A204.1 (cell line): ENCODE measurements around the gene GPRIN2.
A peak's percentile ranks its signal among the peaks of the same experiment; 100 is the strongest.
"Not testable (repeated sequence)": the region's sequence is repeated elsewhere in the genome, so short reads cannot be mapped to it uniquely, and the experiment has no call there.

Experiments
- FAIRE-seq: peaks from 2 replicates; lab custom pipeline; 2012; peaks lifted over from hg19 to GRCh38; lab: Jason Lieb, UNC

GPRIN2 gene

DNA sequence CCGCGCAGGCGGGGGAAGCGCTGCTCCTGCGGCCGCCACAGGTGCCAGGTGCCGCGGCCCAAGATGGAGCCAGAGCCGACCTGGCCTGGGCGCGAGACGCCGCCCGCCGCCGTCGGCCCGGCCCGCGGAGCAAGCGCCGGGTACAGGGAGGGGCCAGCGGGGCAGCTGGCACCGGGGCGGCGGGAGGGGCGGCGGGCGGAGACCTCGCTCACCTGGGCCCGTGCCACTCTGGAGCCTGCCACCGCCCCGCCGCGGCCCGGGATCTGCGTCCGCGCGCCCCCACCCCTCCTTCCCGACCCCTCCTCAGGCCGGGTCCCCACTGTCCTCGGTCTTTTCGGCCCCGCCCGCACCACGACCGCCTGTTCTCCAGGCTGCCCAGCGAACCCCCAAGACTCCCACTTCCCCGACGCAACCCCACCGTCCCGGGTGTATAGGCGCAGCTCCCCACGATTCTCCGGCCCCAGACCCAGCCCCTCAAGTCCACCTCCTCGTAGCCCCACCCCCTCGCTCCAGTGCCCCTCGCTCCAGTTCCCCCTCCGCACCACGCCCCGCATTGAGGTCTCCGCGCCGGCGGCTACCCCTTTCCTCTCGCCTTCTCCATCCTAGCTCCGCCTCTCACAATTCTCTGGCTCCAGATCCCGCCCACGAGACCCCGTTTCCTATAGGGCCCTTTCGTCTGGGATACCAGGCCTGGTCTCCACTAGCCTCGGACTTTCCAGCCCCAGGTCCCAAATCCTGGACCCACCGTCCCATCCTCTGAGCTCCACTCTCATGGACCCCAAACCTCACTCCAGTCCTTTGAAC, at the start of gene GPRIN2:
TSS of gene GPRIN2 (minus strand) at position 144 of the 804 bp plus-strand sequence. CDS start 5,922 bp downstream, outside the sequence.
- FAIRE-seq, result no peak

DNA sequence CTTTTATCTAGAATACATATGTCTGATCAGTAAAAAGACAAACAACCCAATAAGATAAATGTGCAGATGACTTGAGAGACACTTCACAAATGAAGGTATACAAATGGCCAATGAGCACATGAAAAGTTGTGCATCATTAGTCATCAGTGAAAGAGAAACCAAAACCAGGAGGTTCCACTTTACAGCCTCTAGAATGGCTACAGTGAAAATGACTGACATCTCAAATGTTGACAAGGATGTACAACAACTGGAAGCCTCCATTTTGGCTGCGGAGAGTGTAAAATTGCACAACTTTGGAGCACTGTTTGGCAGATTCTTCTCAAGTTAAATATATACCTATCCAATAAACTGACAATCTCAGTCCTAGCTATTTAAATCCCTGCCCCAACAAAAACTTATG, 44.1 kb upstream of the GPRIN2 start:
- not testable (repeated sequence) for FAIRE-seq

DNA sequence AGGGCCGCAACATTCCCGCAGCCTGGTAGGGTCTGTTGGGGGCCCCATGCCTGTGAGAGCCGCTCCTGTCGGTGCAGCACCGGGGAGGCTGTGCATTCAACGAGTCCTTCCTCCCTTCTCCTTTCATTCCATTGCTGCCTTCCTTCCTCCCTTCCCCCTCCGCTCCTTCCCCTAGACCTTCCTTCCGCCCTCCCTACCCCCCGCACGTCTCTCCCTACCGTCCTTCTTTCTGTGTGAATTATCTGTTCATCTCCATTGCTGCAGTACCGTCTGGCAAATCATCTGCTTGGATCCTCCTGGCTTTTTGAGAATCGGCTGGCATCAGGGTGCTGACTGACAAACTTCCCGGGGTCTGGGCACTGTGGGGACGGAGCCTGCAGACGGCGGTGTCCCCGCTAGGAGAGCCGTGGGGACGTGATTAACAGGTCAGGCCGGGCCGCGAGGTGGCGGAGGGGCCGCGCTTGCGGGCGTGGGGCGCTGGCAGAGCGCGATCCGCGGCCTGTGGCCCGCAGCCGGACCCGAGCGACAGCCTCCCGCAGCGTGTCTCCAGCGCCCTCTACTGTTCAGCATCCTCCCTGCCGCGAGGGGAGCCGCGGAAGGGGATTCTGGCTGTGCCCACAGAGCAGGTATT, 41.3 kb upstream of the GPRIN2 start:
- FAIRE-seq, result not testable (repeated sequence)

DNA sequence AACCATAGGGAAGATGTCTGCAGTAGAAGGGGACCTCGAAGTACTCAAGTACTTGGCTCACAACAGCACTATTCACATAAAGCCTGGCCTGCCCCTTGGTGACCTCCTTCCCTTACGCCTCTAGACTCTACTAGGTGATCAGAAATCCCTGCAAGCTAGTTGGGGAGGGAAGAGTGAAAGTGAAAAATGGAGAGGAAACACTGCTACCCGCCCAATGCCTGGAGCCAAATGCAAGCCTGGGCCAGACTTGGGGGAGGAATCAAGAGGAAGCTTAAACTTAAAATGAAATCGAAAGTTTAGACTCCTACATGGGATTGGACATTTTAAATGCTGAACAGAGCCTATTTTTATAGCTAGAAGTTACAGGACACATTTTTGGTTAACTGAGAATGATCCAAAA, 40.1 kb upstream of the GPRIN2 start:
- FAIRE-seq, result not testable (repeated sequence)

DNA sequence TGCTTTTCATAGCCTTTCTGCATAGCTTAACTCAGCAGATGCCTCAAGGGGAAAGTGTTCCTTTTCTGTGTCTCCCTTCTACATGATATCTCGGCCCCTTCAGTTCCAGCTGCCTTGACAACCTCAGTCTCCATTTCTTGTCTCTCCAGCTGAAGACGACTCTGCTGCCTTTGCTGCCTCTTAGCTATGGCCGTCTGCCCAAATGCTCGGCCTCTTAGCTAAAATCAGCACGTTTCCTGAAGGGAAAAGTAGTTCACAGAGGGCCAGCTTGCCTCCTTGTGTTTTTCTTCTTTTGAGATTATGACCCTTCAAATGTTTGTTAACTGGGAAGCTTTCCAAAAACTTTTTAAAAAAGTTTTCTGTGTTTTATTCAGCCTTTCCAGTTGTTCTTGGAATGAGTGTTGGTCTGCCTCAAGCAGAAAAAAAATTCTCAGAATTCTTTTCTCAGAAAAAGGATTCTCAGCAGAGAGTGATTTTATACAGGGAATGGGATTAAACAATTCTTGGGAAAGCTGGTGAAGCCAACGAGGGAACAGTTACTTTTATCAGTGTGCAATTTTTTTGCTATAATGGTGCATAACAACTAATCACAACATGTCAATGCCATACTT, 38.1 kb upstream of the GPRIN2 start:
- FAIRE-seq, result not testable (repeated sequence)

DNA sequence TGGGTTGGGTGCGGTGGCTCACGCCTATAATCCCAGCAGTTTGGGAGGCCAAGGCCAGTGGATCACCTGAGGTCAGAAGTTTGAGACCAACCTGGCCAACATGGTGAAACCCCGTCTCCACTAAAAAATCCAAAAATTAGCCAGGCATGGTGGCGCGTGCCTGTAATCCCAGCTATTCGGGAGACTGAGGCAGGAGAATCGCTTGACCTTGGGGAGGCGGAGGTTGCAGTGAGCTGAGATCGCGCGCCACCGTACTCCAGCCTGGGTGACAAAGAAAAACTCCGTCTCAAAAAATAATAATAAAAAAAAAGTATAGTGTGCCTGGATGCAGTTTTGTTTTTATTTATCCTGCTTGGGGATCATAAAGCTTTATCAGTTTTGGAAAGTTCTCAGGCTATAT, 36.8 kb upstream of the GPRIN2 start:
- not testable (repeated sequence) for FAIRE-seq

DNA sequence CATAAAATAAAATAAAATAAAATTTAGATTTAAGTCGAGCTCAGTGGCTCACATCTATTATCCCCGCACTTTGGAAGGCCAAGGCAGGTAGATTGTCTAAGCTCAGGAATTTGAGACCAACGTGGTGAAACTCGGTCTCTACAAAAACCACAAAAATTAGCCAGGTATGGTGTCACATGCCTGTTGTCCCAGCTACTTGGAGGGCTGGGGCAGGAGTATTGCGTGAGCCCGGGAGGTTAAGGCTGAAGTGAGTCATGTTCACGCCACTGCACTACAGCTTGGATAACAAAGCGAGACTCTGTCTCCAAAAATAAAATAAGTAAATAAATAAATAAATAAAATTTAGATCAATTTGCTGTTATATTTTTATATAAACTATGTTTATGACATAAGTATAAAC, 34.6 kb upstream of the GPRIN2 start:
- peak; percentile 62 for FAIRE-seq

DNA sequence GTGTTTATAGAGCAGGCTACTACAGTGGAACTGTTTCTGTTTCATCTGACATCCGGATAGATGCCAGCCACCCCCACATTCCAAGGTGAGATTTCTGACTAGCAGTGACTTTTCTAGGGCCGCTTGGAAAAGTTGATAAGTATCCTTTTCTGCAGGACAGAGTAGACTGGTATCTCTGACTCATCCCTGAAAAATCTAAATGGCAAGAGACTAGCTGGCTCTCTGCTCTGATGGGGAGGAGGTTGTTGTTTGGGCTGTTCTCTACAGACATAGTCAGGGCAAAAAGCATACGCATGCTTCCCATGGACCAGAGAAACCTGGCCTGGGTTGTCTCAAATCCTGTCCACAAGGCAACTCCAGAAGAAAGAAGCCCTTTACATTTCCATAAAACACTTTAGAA, 33.1 kb upstream of the GPRIN2 start:
- FAIRE-seq, result not testable (repeated sequence)

DNA sequence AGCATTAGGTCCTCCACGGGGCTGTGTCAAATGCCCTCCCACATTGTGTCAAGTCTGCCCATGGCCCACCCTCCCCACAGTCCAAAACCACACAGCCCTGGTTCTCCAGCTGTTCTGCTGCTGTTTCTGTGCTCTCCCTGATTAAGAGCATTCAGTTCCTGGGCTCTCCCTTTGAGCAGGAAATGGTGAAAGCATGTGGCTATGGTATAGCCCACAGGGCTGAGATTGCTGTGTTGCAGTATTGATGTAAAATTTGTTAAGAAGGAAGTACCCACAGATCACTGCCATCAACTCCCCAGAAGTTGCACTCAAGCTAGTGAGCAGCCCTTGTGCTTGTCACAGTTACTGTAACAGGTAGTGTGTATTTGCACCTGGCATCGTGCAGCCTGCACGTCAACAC, 31.8 kb upstream of the GPRIN2 start:
- FAIRE-seq, result not testable (repeated sequence)

DNA sequence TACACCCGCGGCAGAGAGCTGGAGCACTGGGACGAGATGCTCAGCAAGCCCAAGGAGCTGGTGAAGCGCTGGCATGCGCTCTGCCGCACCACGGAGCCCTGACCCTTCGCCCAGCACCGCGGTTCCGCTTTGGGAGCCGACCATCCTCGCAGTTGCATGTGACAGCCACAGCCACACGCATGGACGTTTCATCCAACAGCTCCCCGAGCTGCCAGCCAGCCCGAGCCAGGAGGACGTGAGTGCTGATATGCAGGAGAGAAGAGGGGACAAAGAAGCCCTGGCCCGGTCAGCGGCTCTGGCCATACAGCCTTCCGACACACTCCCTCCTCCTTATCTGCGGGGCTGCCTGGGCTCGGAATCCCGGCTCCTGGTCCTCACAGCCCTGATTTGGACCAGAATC, 31.1 kb upstream of the GPRIN2 start:
- not testable (repeated sequence) for FAIRE-seq

DNA sequence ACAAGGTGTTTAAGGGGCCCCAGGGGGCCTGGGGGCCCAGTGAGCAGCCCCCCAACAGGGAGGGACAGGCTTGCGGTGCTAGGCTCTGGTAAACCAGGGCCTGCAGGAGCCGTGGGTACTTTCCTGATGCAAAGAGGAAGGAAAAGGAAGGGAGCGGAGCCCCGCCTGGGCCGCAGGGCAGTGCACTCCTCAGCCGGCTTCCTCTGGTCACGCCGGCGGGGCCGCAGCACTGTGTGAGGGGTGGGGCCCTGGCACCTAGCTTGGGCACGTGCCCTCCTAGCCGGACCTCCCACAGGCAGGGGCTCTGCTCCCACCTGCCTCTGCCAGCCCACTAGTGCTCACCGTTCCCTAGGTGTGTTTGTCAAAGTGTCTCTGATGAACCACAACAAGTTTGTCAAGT, 28.8 kb upstream of the GPRIN2 start:
- not testable (repeated sequence) for FAIRE-seq

DNA sequence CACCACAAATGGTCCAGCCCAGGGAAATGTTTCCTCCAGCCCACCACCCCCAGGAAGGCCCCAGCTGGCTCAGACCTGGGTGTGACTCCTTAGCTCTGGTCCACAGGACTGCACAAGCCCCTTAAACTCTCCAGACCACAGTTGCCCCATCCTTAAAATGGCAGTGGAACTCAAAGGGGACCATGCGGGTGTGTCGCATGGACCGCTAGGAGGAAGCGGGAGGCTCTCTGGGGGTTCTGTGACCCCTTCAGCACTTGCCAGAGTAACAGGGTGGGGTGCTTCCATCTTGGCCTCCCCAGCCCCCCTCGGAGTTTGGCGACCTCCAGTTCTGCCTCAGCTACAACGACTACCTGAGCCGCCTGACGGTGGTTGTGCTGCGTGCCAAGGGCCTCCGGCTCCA, 27.7 kb upstream of the GPRIN2 start:
- FAIRE-seq, result not testable (repeated sequence)

DNA sequence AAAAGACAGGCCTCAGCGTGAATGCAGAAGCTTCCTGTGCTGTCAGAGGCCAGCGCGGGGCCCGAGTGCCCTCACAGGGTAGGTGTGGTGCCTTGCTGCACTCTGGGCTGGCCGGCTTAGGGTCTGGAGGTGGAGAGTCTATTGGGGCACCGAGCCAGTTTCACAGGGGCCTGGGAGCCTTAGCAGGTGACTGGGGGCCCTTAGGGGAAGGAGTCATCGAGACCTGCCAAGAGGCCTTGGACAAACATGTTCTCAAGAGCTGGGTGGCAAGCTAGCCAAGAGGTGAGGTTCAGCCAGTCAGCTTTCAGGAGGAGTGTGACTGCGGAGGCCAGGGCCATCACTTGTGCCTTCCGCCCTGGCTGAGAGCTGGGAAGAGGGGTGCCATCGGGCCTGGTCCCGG, 26.1 kb upstream of the GPRIN2 start:
- FAIRE-seq, result not testable (repeated sequence)

DNA sequence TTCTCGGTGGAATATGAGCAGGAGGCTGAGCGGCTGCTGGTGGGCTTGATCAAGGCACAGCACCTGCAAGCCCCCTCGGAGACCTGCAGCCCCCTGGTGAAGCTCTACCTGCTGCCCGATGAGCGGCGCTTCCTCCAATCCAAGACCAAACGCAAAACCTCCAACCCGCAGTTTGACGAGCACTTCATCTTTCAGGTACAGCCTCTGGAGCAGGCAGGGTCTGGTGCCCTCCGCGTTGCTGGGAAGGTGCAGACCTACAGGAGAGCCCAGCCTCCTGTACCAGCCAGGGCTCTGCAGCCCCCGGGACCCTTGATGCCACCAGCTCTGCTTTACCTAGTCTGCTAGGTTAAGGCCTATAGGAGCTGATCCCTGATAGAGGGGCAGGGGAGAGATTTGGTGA, 25.5 kb upstream of the GPRIN2 start:
- not testable (repeated sequence) for FAIRE-seq

DNA sequence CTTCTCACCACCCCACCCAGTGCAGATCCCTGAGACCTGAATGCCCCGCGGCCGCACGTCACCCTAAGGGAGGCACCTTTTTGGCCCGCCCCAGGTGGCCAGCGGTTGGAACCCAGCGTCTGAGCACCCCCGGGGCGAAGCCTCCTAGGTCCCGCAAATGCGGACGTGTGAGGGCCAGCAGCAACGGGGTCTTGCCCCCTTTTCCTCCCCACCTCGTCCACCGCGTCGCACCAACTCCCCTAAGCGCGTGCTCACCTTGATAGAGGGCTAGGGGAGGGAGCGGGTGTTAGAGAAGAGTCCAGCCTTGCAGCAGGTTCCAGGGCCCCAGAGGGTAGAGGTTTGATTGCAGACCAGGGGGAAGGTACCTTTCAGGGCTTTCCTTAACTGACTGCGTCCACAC, 22.9 kb upstream of the GPRIN2 start:
- not testable (repeated sequence) for FAIRE-seq

DNA sequence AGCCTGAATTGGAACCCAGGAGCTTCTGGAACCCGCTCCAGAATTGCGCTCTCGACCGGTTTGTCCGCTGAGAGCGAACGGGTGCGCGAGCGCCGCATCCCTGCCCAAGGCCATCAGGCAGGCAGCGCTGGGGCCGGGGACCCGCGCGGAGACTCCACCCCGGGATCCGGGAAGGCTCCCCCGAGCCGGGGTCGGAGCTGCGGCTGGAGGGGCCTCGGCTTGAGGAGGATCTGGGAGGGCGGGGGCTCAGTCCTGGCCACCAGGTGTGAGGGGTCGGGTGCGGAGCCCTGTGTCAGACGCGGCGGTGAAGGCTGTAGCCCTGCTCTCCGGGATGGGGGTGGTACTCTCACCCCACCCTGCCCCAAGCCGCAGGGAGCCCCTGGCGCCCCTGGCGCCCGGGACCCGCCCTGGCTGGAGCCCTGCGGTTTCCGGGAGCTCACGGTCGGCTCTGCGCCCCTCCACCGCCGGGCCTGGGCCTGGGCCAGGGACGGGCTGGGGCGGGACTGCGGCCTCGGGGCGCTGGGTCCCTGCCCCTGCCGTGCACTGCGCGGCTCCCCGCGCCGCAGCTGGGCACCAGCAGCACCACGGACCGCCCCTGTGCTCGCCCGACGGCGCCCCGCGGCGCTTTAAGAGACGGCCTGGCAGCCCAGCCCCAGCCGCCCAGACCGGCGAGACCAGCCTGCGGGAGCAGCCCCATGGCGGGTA, 22.2 kb upstream of the GPRIN2 start, which contains the start of gene SYT15:
TSS of gene SYT15 (plus strand) at position 655 of the 705 bp plus-strand sequence. CDS start at position 696, 41 bp downstream.
- not testable (repeated sequence) for FAIRE-seq

DNA sequence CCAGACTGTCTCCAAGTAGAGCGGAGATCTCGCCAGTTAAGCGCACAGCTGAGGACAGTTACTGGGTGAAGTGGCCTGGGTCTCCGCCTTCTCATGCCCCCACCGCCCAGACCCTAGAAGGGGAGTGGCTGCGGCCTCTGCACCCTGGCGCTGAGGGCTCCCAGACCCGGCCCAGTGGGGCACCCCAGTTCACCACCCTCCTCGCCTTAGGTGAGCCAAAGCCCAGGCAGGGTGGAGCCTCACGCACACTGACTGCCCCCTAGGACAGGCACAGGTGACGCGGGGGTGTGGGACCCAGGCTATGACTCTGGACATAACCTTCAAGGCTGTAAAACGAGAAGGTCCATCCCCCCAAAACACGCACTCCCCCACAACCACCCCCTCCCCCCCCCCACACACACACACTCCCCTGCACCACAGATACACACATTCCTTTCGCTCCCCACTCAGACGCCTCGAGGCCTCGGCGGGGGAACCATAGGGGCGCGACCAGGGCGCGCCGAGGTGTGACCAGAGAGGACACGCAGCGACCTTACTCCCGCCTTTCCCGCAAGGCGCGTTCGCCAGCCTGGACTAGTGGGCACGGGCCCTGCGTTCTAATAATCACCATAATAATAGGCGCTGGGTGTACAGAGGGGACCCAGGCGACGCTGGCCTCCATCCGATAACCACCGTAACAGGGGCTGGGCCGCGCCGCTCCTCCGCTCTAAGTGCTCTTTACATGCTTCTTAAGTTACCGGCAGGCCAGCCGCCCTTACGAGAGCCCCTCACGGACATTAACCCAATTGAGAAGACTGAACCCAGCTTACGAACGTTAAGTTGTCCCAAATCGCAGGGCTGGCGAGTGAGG, 21.4 kb upstream of the GPRIN2 start:
- FAIRE-seq, result not testable (repeated sequence)

DNA sequence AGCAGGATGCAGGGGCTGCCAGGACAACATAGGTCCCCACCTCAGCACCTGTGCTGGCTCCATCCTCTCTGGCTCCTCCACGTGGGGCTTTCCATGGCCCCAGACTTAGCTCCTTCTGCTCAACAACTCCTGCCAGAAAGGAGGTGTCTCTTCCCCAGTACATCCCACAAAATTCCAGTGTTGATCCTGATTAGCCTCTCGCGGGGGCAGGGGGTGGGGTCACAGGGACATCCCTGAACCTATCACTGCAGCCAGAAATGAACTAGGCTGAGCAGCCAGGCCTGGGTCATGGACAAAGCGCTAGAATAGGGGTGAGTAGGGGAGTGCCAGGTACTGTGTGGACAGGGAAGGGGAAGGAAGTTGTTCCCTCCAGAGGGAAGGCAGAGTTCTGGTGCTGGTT, 17.4 kb upstream of the GPRIN2 start:
- not testable (repeated sequence) for FAIRE-seq

DNA sequence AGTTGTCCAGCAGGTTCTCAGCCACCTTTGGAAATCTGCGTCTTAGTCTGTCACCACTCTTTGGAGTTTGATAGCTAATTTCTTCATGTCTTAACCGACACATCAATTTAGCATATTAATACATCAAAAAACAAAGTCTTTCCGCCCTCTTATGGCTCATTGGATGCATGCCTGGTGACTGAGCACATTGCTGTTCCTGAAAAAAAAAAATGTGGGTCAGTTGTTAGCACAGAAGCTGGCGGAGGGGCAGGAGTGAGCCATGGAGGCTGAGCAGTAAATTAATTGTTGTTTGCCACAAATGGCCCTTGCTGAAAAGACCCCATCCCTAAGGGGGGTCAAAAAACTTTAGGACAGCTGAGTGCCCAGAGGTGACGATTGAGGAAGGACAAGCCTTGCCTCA, 16.9 kb upstream of the GPRIN2 start:
- FAIRE-seq, result not testable (repeated sequence)

DNA sequence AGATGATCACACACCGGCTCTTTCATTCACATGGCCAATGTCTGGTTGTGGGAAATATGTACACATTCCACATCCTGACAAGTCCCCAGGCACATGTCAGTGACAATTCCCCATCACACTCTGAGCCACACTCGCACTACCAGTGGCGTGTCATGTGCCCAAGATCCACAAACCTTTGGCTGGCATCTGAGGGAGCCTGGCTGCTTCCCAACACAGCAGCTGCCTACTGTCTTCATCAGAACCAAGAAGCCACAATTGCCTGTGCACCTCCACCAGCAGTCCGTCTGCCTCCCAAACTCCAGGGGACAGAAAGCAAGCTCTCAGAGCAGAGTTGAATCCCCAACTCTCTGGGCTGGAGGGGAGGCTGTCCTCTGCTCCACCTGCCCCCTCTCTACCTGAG, 16.3 kb upstream of the GPRIN2 start:
- FAIRE-seq, result not testable (repeated sequence)

DNA sequence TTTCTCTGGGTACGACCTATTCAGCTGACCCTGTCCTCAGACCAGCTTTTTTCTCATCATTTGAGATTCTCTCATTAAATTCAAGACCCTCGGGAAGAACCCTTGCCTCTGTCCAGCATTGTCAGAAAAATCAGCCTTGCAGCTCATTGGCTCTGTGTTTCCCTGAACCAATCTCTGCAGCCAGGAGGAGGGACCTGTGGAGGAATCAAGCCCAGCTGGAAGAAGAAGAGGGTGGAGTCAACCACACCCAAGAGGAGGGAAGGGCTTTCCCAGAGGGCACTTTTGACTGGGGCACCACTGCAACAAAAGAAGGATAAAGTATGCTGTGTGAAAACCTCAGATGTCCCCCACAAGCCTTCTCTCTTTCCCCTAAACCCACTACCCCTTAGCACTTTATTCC, 14.2 kb upstream of the GPRIN2 start:
- FAIRE-seq, result not testable (repeated sequence)
